ENCODE results near the gene PROX1. TPM values are rescaled to one million over a fixed set of nuclear protein-coding genes. Genes with fewer than 3 reads are reported as not detected.

The PROX1 gene
- 0.42 TPM for polyA plus RNA-seq (2013, experiment 1 of 2)
- 0.36 TPM for polyA plus RNA-seq (2013, experiment 2 of 2)

- H2AK5ac ChIP-seq (ENCODE audit: low read length) = no peak within 1 kb of the TSS
- peak within 1 kb of the TSS; percentile 54 for H3K9ac ChIP-seq (ENCODE audit: low read length)
- no peak within 1 kb of the TSS for H4K8ac ChIP-seq (ENCODE audit: low read depth, low read length)
- no peaks in the 10 kb centered on the region for H3K36me3 ChIP-seq (ENCODE audit: control insufficient read depth, insufficient read depth, low read length)
- no peak within 1 kb of the TSS for H3K23ac ChIP-seq (ENCODE audit: low read length)
- no peak within 1 kb of the TSS for H3K4ac ChIP-seq (ENCODE audit: low read depth, low read length)
- peak within 1 kb of the TSS; percentile 77 for H3K56ac ChIP-seq (ENCODE audit: low read length)
- peaks cover 24% of the 10 kb centered on the region for H3K27me3 ChIP-seq (ENCODE audit: insufficient read depth, low read length, poor library complexity)
- H3K79me1 ChIP-seq (ENCODE audit: low read length) = no peaks in the 10 kb centered on the region
- H3K4me3 ChIP-seq (ENCODE audit: low read length) = peak within 1 kb of the TSS; percentile 63
- H3K4me1 ChIP-seq (ENCODE audit: control insufficient read depth, low read depth, low read length) = peaks cover 7% of the 10 kb centered on the region
- no peak within 1 kb of the TSS for H4K5ac ChIP-seq (ENCODE audit: low read length)
- H3K18ac ChIP-seq (ENCODE audit: low read length) = peak within 1 kb of the TSS; percentile 72
- H2BK15ac ChIP-seq (replicated peaks; ENCODE audit: low read depth) = no peak within 1 kb of the TSS
- H3K79me2 ChIP-seq (ENCODE audit: control insufficient read depth, insufficient read depth, low read length) = no peaks in the 10 kb centered on the region
- H3K27ac ChIP-seq (ENCODE audit: low read depth, low read length) = peak within 1 kb of the TSS; percentile 45
- DNase-seq = peak; percentile 95
- peak within 1 kb of the TSS; percentile 83 for H3K4me2 ChIP-seq (ENCODE audit: low read length)
- no CpG with 5 or more reads among the region's 29 CpGs for WGBS (ENCODE audit: extremely low coverage, insufficient coverage, low lambda C conversion rate)
- H2BK120ac ChIP-seq (ENCODE audit: low read depth, low read length) = no peak within 1 kb of the TSS
- no peak within 1 kb of the TSS for H2BK5ac ChIP-seq (ENCODE audit: low read length)
These were observed at the start of gene PROX1 for GRCh38 chr1:213987927-213988506. Gene PROX1, plus strand, starts transcription at chr1:213987973. Its CDS starts 8,563 bp downstream, at chr1:213996536.

- no peaks in the 10 kb centered on the region for H3K79me2 ChIP-seq (ENCODE audit: control insufficient read depth, insufficient read depth, low read length)
- no peaks in the 10 kb centered on the region for H3K27me3 ChIP-seq (ENCODE audit: insufficient read depth, low read length, poor library complexity)
- no peak overlapping the region for H2BK5ac ChIP-seq (ENCODE audit: low read length)
- H3K36me3 ChIP-seq (ENCODE audit: control insufficient read depth, insufficient read depth, low read length) = no peaks in the 10 kb centered on the region
- no peak overlapping the region for H3K27ac ChIP-seq (ENCODE audit: low read depth, low read length)
- H3K9ac ChIP-seq (ENCODE audit: low read length) = no peak overlapping the region
- H3K4me2 ChIP-seq (ENCODE audit: low read length) = no peak overlapping the region
- H4K5ac ChIP-seq (ENCODE audit: low read length) = no peak overlapping the region
- no peak overlapping the region for H2AK5ac ChIP-seq (ENCODE audit: low read length)
- no peak overlapping the region for H3K56ac ChIP-seq (ENCODE audit: low read length)
- no peak overlapping the region for H2BK120ac ChIP-seq (ENCODE audit: low read depth, low read length)
- no peaks in the 10 kb centered on the region for H3K79me1 ChIP-seq (ENCODE audit: low read length)
- no CpG with 5 or more reads among the region's 5 CpGs for WGBS (ENCODE audit: extremely low coverage, insufficient coverage, low lambda C conversion rate)
- DNase-seq = no peak
- H3K18ac ChIP-seq (ENCODE audit: low read length) = no peak overlapping the region
- no peak overlapping the region for H2BK15ac ChIP-seq (replicated peaks; ENCODE audit: low read depth)
- H3K23ac ChIP-seq (ENCODE audit: low read length) = no peak overlapping the region
- H3K4ac ChIP-seq (ENCODE audit: low read depth, low read length) = no peak overlapping the region
- no peak overlapping the region for H3K4me3 ChIP-seq (ENCODE audit: low read length)
- H3K4me1 ChIP-seq (ENCODE audit: control insufficient read depth, low read depth, low read length) = peaks cover 3% of the 10 kb centered on the region
- no peak overlapping the region for H4K8ac ChIP-seq (ENCODE audit: low read depth, low read length)
These were observed 49.0 kb upstream of the PROX1 start for GRCh38 chr1:213938776-213939175.

GRCh38 chr1:213939888-213940287, 47.9 kb upstream of the PROX1 start:
- H3K23ac ChIP-seq (ENCODE audit: low read length) = no peak overlapping the region
- H2BK120ac ChIP-seq (ENCODE audit: low read depth, low read length) = no peak overlapping the region
- H3K36me3 ChIP-seq (ENCODE audit: control insufficient read depth, insufficient read depth, low read length) = no peaks in the 10 kb centered on the region
- no peak overlapping the region for H4K8ac ChIP-seq (ENCODE audit: low read depth, low read length)
- no peak overlapping the region for H3K56ac ChIP-seq (ENCODE audit: low read length)
- no peak overlapping the region for H3K4me3 ChIP-seq (ENCODE audit: low read length)
- no peak overlapping the region for H4K5ac ChIP-seq (ENCODE audit: low read length)
- no peak overlapping the region for H3K4ac ChIP-seq (ENCODE audit: low read depth, low read length)
- H2BK15ac ChIP-seq (replicated peaks; ENCODE audit: low read depth) = no peak overlapping the region
- H2BK5ac ChIP-seq (ENCODE audit: low read length) = no peak overlapping the region
- no peak for DNase-seq
- no peaks in the 10 kb centered on the region for H3K27me3 ChIP-seq (ENCODE audit: insufficient read depth, low read length, poor library complexity)
- H3K79me2 ChIP-seq (ENCODE audit: control insufficient read depth, insufficient read depth, low read length) = no peaks in the 10 kb centered on the region
- H3K18ac ChIP-seq (ENCODE audit: low read length) = no peak overlapping the region
- H2AK5ac ChIP-seq (ENCODE audit: low read length) = no peak overlapping the region
- H3K4me1 ChIP-seq (ENCODE audit: control insufficient read depth, low read depth, low read length) = no peaks in the 10 kb centered on the region
- no peak overlapping the region for H3K27ac ChIP-seq (ENCODE audit: low read depth, low read length)
- no CpG with 5 or more reads among the region's 3 CpGs for WGBS (ENCODE audit: extremely low coverage, insufficient coverage, low lambda C conversion rate)
- H3K4me2 ChIP-seq (ENCODE audit: low read length) = no peak overlapping the region
- H3K9ac ChIP-seq (ENCODE audit: low read length) = no peak overlapping the region
- no peaks in the 10 kb centered on the region for H3K79me1 ChIP-seq (ENCODE audit: low read length)

GRCh38 chr1:213940947-213941346, 46.8 kb upstream of the PROX1 start:
- Histone ChIP-seq H3K4ac (ENCODE audit: low read depth, low read length) (no peak overlapping the region), H3K36me3 (ENCODE audit: control insufficient read depth, insufficient read depth, low read length) (no peaks in the 10 kb centered on the region), H3K79me1 (ENCODE audit: low read length) (no peaks in the 10 kb centered on the region), H3K9ac (ENCODE audit: low read length) (no peak overlapping the region), H3K18ac (ENCODE audit: low read length) (no peak overlapping the region), H3K4me3 (ENCODE audit: low read length) (no peak overlapping the region), H3K23ac (ENCODE audit: low read length) (no peak overlapping the region), H2BK120ac (ENCODE audit: low read depth, low read length) (no peak overlapping the region), H3K27me3 (ENCODE audit: insufficient read depth, low read length, poor library complexity) (no peaks in the 10 kb centered on the region), H4K5ac (ENCODE audit: low read length) (no peak overlapping the region), H2BK15ac (replicated peaks; ENCODE audit: low read depth) (no peak overlapping the region), H3K4me1 (ENCODE audit: control insufficient read depth, low read depth, low read length) (no peaks in the 10 kb centered on the region), H4K8ac (ENCODE audit: low read depth, low read length) (no peak overlapping the region), H3K56ac (ENCODE audit: low read length) (no peak overlapping the region), H2BK5ac (ENCODE audit: low read length) (no peak overlapping the region), H2AK5ac (ENCODE audit: low read length) (no peak overlapping the region), H3K27ac (ENCODE audit: low read depth, low read length) (no peak overlapping the region), H3K79me2 (ENCODE audit: control insufficient read depth, insufficient read depth, low read length) (no peaks in the 10 kb centered on the region), H3K4me2 (ENCODE audit: low read length) (no peak overlapping the region)
- DNase-seq = no peak

GRCh38 chr1:213942061-213942460, 45.7 kb upstream of the PROX1 start:
- no peak overlapping the region for H3K27ac ChIP-seq (ENCODE audit: low read depth, low read length)
- H3K4me2 ChIP-seq (ENCODE audit: low read length) = no peak overlapping the region
- no peak overlapping the region for H3K23ac ChIP-seq (ENCODE audit: low read length)
- H3K36me3 ChIP-seq (ENCODE audit: control insufficient read depth, insufficient read depth, low read length) = no peaks in the 10 kb centered on the region
- no peaks in the 10 kb centered on the region for H3K79me1 ChIP-seq (ENCODE audit: low read length)
- DNase-seq = no peak
- H3K18ac ChIP-seq (ENCODE audit: low read length) = no peak overlapping the region
- H2BK15ac ChIP-seq (replicated peaks; ENCODE audit: low read depth) = no peak overlapping the region
- no peak overlapping the region for H2BK5ac ChIP-seq (ENCODE audit: low read length)
- H3K56ac ChIP-seq (ENCODE audit: low read length) = no peak overlapping the region
- no peak overlapping the region for H2BK120ac ChIP-seq (ENCODE audit: low read depth, low read length)
- H4K5ac ChIP-seq (ENCODE audit: low read length) = no peak overlapping the region
- no peaks in the 10 kb centered on the region for H3K79me2 ChIP-seq (ENCODE audit: control insufficient read depth, insufficient read depth, low read length)
- H3K4ac ChIP-seq (ENCODE audit: low read depth, low read length) = no peak overlapping the region
- WGBS (ENCODE audit: extremely low coverage, insufficient coverage, low lambda C conversion rate) = no CpG with 5 or more reads among the region's 3 CpGs
- H3K4me1 ChIP-seq (ENCODE audit: control insufficient read depth, low read depth, low read length) = no peaks in the 10 kb centered on the region
- no peak overlapping the region for H4K8ac ChIP-seq (ENCODE audit: low read depth, low read length)
- no peak overlapping the region for H2AK5ac ChIP-seq (ENCODE audit: low read length)
- H3K27me3 ChIP-seq (ENCODE audit: insufficient read depth, low read length, poor library complexity) = no peaks in the 10 kb centered on the region
- no peak overlapping the region for H3K9ac ChIP-seq (ENCODE audit: low read length)
- H3K4me3 ChIP-seq (ENCODE audit: low read length) = no peak overlapping the region

- Histone ChIP-seq H3K23ac (ENCODE audit: low read length) (no peak overlapping the region), H2BK15ac (replicated peaks; ENCODE audit: low read depth) (no peak overlapping the region), H3K27me3 (ENCODE audit: insufficient read depth, low read length, poor library complexity) (no peaks in the 10 kb centered on the region), H2AK5ac (ENCODE audit: low read length) (no peak overlapping the region), H4K5ac (ENCODE audit: low read length) (no peak overlapping the region), H3K18ac (ENCODE audit: low read length) (no peak overlapping the region), H3K27ac (ENCODE audit: low read depth, low read length) (no peak overlapping the region), H3K36me3 (ENCODE audit: control insufficient read depth, insufficient read depth, low read length) (no peaks in the 10 kb centered on the region), H2BK5ac (ENCODE audit: low read length) (no peak overlapping the region), H3K79me2 (ENCODE audit: control insufficient read depth, insufficient read depth, low read length) (no peaks in the 10 kb centered on the region), H2BK120ac (ENCODE audit: low read depth, low read length) (no peak overlapping the region), H3K4ac (ENCODE audit: low read depth, low read length) (no peak overlapping the region), H4K8ac (ENCODE audit: low read depth, low read length) (no peak overlapping the region), H3K9ac (ENCODE audit: low read length) (no peak overlapping the region), H3K79me1 (ENCODE audit: low read length) (no peaks in the 10 kb centered on the region), H3K56ac (ENCODE audit: low read length) (no peak overlapping the region), H3K4me3 (ENCODE audit: low read length) (no peak overlapping the region), H3K4me1 (ENCODE audit: control insufficient read depth, low read depth, low read length) (no peaks in the 10 kb centered on the region), H3K4me2 (ENCODE audit: low read length) (no peak overlapping the region)
- no CpG with 5 or more reads among the region's 6 CpGs for WGBS (ENCODE audit: extremely low coverage, insufficient coverage, low lambda C conversion rate)
- no peak for DNase-seq
These were observed 40.5 kb upstream of the PROX1 start for GRCh38 chr1:213947200-213947801.
